Neural progenitor cell (in vitro differentiated cells): ENCODE measurements around the gene YIF1B. TPM values are rescaled to one million over a fixed set of nuclear protein-coding genes. Genes with fewer than 3 reads are reported as not detected.

ENCODE experiments used
- DNase-seq: peaks from one replicate; pipeline ENCODE4 v3.0.0-alpha.2; 2016; ENCODE audit warnings: low spot score
- H2AFZ ChIP-seq: fragments of 200-600 bp; sonication (generic); replicated peaks from 2 replicates; pipeline ENCODE4 v1.6.1; 2016; ENCODE audit warnings: antibody characterized with exemption
- H3F3A ChIP-seq: fragments of 200-600 bp; sonication (generic); 2 replicates; pipeline ENCODE4 v1.6.1; 2016; ENCODE audit warnings: antibody characterized with exemption, low read depth
- H3K27ac ChIP-seq: fragments of 200-600 bp; sonication (generic); 2 replicates; pipeline ENCODE4 v1.5.1; 2016; ENCODE audit warnings: mild to moderate bottlenecking
- H3K27me3 ChIP-seq: fragments of 200-600 bp; sonication (generic); 2 replicates; pipeline ENCODE4 v1.6.1; 2016; ENCODE audit warnings: mild to moderate bottlenecking, moderate library complexity
- H3K36me3 ChIP-seq: fragments of 200-600 bp; sonication (generic); 2 replicates; pipeline ENCODE4 v1.5.1; 2016
- H3K4me1 ChIP-seq: fragments of 200-600 bp; sonication (generic); 2 replicates; pipeline ENCODE4 v1.6.1; 2016; ENCODE audit warnings: mixed run types
- H3K4me2 ChIP-seq: fragments of 200-600 bp; sonication (generic); 2 replicates; pipeline ENCODE4 v1.6.1; 2016
- H3K4me3 ChIP-seq: fragments of 200-600 bp; sonication (generic); 2 replicates; pipeline ENCODE4 v1.5.1; 2016
- H3K79me2 ChIP-seq: fragments of 200-600 bp; sonication (generic); 2 replicates; pipeline ENCODE4 v1.6.1; 2016; ENCODE audit warnings: low read depth
- H3K9ac ChIP-seq: fragments of 200-600 bp; sonication (generic); 2 replicates; pipeline ENCODE4 v1.6.1; 2016
- H3K9me3 ChIP-seq: fragments of 200-600 bp; sonication (generic); 2 replicates; pipeline ENCODE4 v1.5.1; 2016; ENCODE audit warnings: low read depth
- H4K20me1 ChIP-seq: fragments of 200-600 bp; sonication (generic); 2 replicates; pipeline ENCODE4 v1.6.1; 2016; ENCODE audit warnings: low read depth
- H3K27ac Mint-ChIP-seq: 3 replicates; pipeline ENCODE4 v1.8.0; 2021; ENCODE audit warnings: mixed read lengths
- H3K27me3 Mint-ChIP-seq: 2 replicates; pipeline ENCODE4 v1.8.0; 2022; ENCODE audit warnings: low read depth, mild to moderate bottlenecking, inconsistent platforms, moderate library complexity, mixed read lengths; ENCODE audit not compliant: insufficient read depth
- H3K36me3 Mint-ChIP-seq: 3 replicates; pipeline ENCODE4 v1.8.0; 2021; ENCODE audit warnings: mixed read lengths
- H3K4me1 Mint-ChIP-seq: 3 replicates; pipeline ENCODE4 v1.8.0; 2021; ENCODE audit warnings: mixed read lengths
- H3K4me3 Mint-ChIP-seq: 3 replicates; pipeline ENCODE4 v1.8.0; 2021; ENCODE audit warnings: mild to moderate bottlenecking, moderate library complexity, mixed read lengths
- H3K9me3 Mint-ChIP-seq: 3 replicates; pipeline ENCODE4 v1.8.0; 2020; ENCODE audit warnings: mixed read lengths
- CTCF ChIP-seq: fragments of 200-600 bp; sonication (generic); IDR thresholded peaks from 2 replicates; pipeline ENCODE4 v1.5.1; 2017; ENCODE audit warnings: antibody characterized with exemption, mild to moderate bottlenecking
- EZH2 ChIP-seq: fragments of 200-600 bp; sonication (generic); IDR thresholded peaks from 2 replicates; pipeline ENCODE4 v1.6.1; 2017; ENCODE audit warnings: antibody characterized with exemption, mild to moderate bottlenecking, moderate library complexity
- EZH2phosphoT487 ChIP-seq: fragments of 200-600 bp; sonication (generic); IDR thresholded peaks from 2 replicates; pipeline ENCODE4 v1.6.1; 2017; ENCODE audit warnings: antibody characterized with exemption
- total RNA-seq: library from RNA; depleted of rRNA; stranded (reverse); fragments of >200 nt; gene quantifications from 2 replicates; pipeline ENCODE4 v1.2.3, GENCODE V29; 2015; ENCODE audit warnings: low replicate concordance

The YIF1B gene
- total RNA-seq, 1 donor from 2014 or later: 38.1 TPM

GRCh38 chr19:38270587-38271167, 45.1 kb downstream of the YIF1B start:
- peaks cover 98% of the 10 kb centered on the region for H3K79me2 ChIP-seq
- no peak for DNase-seq
- no peak overlapping the region for H2AFZ ChIP-seq
- Mint-ChIP-seq H3K4me3 (no peak overlapping the region), H3K27ac (no peak overlapping the region), H3K27me3 (peaks cover 2% of the 10 kb centered on the region), H3K4me1 (peaks cover 27% of the 10 kb centered on the region), H3K9me3 (no peaks in the 10 kb centered on the region), H3K36me3 (no peaks in the 10 kb centered on the region)
- no peak overlapping the region for H3K27ac ChIP-seq
- H3K4me3 ChIP-seq: no peak overlapping the region
- H3K9me3 ChIP-seq: no peaks in the 10 kb centered on the region
- peaks cover 28% of the 10 kb centered on the region for H3K4me1 ChIP-seq
- H3K9ac ChIP-seq: no peak overlapping the region
- TF ChIP-seq EZH2phosphoT487 (no peak), EZH2 (no peak), CTCF (no peak)
- H3K27me3 ChIP-seq: no peaks in the 10 kb centered on the region
- peaks cover 23% of the 10 kb centered on the region for H4K20me1 ChIP-seq
- no peak overlapping the region for H3K4me2 ChIP-seq
- H3K36me3 ChIP-seq: no peaks in the 10 kb centered on the region
- peaks cover 8% of the 10 kb centered on the region for H3F3A ChIP-seq

GRCh38 chr19:38268539-38268938, 47.2 kb downstream of the YIF1B start:
- H3F3A ChIP-seq: peaks cover 22% of the 10 kb centered on the region
- no peaks in the 10 kb centered on the region for H3K9me3 ChIP-seq
- H3K27ac ChIP-seq: no peak overlapping the region
- no peak overlapping the region for H3K9ac ChIP-seq
- peaks cover 89% of the 10 kb centered on the region for H3K79me2 ChIP-seq
- peaks cover 11% of the 10 kb centered on the region for H3K27me3 Mint-ChIP-seq
- H3K36me3 ChIP-seq: no peaks in the 10 kb centered on the region
- no peak overlapping the region for H3K27ac Mint-ChIP-seq
- peak overlapping the region; percentile 37 for H3K4me2 ChIP-seq
- H4K20me1 ChIP-seq: peaks cover 17% of the 10 kb centered on the region
- no peaks in the 10 kb centered on the region for H3K27me3 ChIP-seq
- peaks cover 33% of the 10 kb centered on the region for H3K4me1 ChIP-seq
- no peak for TF ChIP-seq CTCF
- TF ChIP-seq EZH2phosphoT487: no peak
- no peak for TF ChIP-seq EZH2
- no peak overlapping the region for H2AFZ ChIP-seq
- no peaks in the 10 kb centered on the region for H3K36me3 Mint-ChIP-seq
- no peaks in the 10 kb centered on the region for H3K9me3 Mint-ChIP-seq
- no peak overlapping the region for H3K4me3 ChIP-seq
- H3K4me1 Mint-ChIP-seq: peaks cover 39% of the 10 kb centered on the region
- DNase-seq: no peak
- no peak overlapping the region for H3K4me3 Mint-ChIP-seq

- H3K4me1 Mint-ChIP-seq: peaks cover 40% of the 10 kb centered on the region
- no peaks in the 10 kb centered on the region for H3K36me3 Mint-ChIP-seq
- no peaks in the 10 kb centered on the region for H3K9me3 Mint-ChIP-seq
- Histone ChIP-seq H3K4me3 (no peak overlapping the region), H3K4me2 (peak overlapping the region; percentile 37), H3F3A (peaks cover 27% of the 10 kb centered on the region), H3K27ac (no peak overlapping the region), H3K27me3 (no peaks in the 10 kb centered on the region), H2AFZ (no peak overlapping the region), H4K20me1 (peaks cover 12% of the 10 kb centered on the region), H3K9me3 (no peaks in the 10 kb centered on the region), H3K4me1 (peaks cover 33% of the 10 kb centered on the region), H3K36me3 (no peaks in the 10 kb centered on the region), H3K79me2 (peaks cover 83% of the 10 kb centered on the region), H3K9ac (no peak overlapping the region)
- H3K27ac Mint-ChIP-seq: no peak overlapping the region
- no peak for TF ChIP-seq EZH2phosphoT487
- no peak for TF ChIP-seq CTCF
- no peak for TF ChIP-seq EZH2
- no peak overlapping the region for H3K4me3 Mint-ChIP-seq
- peaks cover 13% of the 10 kb centered on the region for H3K27me3 Mint-ChIP-seq
- DNase-seq: no peak
These were observed 47.8 kb downstream of the YIF1B start for GRCh38 chr19:38267761-38268483.
